Activated CD4-positive, alpha-beta T cell treated with anti-CD3 and anti-CD28 coated beads for 1 hour (primary cell): ENCODE results near the gene EHBP1.

ENCODE experiments used
- DNase-seq: peaks from one replicate; pipeline ENCODE4 v3.0.0-alpha.2; 2020

EHBP1 gene

DNA sequence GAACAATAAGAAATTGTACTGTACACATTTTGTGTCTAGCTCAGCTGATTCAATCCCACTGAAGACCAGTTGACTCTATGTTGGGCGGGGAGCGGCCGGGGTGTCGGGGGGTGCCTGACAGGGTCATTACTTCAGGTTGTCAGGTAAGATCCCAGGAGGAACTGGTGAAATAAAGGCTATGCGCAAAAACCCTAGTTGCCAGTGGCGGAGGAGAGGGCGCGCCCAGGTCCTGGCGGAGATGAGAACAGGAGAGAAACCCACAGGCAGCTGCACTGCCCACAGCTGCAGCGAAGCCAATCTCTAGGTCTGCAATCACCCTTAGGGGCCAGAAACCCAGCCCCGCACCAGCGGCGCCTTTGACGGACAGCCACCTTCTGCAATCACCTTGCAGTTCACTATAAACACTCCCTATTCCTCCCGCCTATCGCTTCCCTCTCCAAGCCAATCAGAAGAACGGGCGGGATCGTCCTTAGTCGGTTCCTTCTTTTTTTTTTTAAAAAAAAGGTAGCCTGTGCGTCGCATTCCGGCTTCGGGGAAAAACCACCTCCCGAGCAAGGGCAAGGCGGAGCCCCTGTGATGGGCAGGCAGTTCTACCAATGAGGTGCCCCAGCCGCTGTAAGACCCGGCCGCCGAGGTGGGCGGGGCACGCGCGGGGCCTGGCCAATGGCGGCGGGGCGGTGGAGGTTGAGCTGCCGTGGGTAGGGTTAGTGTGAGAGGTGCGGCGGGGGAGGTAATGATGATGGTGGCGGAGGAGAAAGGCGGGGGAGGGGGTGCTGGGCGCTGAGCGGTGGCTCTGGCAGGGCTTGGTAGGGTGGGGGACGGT, at the start of gene EHBP1:
Gene EHBP1, plus strand, starts transcription at position 707 of the 823 bp plus-strand sequence. CDS start 1,479 bp downstream, outside the sequence.
- peak; percentile 96 for DNase-seq

DNA sequence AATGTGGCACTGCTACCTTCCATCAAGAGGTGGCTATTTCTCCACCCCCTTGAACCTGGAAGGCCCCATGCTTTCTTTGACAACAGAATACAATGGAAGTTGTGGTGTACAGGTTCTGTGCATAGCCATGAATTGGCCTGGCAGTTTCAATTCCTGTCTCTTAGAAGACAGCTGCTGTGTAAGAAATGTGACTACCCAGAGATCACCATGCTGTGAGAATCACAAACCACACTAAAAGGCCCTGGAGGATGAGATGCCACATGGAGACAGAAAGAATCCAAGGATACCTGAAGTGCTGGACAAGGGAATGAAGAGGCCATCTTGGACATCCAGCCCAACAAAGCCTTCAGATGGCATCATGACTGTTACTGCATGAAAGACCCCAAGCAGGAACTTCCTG, 47.7 kb upstream of the EHBP1 start:
- DNase-seq = no peak

DNA sequence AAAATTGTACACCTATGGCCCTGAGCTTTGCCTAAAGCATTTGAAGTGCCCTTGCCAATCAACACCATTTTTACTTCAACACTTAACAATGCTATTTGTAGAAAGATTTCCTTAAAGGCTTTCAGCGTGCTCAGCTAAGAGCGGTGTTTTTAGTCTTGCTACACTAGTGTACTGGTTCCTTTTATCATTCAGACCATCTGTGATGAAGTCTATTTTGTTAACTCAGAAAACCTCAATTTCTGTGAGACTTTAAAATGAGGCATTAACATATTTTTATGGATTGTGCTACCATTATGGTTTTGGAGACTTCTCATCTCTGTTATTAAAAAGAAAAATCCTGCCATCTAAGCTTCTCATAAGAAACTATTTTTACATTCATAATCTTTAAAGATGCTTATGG, 46.6 kb upstream of the EHBP1 start:
- DNase-seq = no peak

DNA sequence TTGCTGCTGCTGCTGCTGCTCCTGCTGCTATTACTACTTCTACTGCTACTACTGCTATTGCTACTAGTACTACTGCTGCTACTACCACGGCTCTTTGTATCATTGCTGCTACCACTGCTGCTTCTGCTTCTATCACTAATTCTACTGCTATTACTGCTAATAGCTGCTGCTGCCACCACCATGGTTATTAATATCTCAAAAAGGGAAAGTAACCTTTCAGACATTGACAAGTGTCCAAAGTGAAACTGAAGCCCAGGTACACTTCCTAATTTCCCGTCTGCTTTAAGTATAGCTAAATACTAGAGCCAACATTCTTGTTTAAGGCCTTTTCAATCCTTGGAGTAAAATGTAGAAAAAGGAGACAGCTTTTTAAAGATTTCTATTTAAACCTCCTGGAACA, 45.4 kb upstream of the EHBP1 start:
- no peak for DNase-seq

DNA sequence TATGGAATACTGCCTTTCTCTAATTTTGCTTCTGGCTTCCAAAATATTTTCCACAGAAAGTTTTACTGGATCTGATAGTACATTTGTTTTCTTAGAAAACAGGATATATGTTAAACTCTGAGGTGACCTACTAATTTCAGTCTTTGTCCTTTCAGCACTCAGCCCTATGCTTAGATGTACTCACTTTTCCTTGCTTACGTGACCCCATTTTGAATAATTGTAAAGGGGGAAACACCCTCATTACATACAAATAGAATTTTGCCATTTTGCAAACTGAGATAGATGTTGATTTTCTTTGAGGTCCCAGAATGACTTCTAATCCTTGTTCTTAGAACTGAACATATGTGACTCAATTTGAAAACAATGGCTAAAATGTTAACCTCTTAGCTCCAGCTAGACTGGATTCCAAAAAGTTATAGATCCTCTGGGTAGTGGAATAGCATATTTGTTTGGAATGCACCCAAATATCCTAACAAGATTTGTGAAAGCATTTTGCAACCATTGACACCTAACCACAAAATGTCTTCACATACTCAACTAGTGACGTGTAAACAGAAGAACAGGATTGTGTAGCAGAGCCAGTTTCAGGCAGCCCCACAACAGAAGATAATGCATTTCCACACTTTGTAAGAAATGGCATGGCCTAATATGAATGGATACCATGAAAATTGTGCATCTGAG, 44.8 kb upstream of the EHBP1 start:
- DNase-seq = no peak

DNA sequence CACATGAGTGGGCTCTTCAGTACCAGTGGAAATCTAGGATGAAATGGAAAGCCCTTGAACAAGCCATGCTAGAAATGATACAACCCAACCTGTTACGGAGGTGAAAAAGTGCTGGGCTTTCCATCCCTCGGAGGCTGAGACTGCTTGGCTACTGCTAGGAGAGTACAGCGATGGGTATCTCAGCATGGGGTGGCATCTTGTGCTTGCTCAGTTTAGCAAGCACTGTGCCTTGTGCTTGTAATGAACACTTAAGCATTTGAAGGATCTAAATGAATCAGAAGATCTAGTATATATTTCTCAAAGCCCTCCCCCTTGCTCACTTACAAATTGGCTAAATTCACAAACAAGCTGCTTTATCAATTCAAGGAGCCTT, 44.3 kb upstream of the EHBP1 start:
- no peak for DNase-seq

DNA sequence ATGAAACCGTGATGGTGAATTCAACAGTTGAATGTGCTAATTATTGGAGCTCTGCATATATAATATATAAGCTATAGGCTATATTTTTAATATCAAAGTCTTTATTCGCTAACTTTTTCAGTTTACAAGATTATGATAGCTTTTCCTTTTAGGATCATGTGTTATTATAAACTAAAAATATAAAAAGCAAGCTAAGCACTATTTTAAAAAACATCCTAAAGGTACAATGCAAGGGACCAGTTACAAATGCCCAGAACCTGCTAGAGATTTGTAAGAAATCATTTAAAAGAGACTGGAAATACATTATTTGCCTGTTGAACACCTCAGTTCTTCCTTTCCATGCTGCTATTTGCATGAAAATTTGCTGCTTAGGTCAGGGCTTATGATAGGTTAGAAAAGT, 43.4 kb upstream of the EHBP1 start:
- DNase-seq = no peak

DNA sequence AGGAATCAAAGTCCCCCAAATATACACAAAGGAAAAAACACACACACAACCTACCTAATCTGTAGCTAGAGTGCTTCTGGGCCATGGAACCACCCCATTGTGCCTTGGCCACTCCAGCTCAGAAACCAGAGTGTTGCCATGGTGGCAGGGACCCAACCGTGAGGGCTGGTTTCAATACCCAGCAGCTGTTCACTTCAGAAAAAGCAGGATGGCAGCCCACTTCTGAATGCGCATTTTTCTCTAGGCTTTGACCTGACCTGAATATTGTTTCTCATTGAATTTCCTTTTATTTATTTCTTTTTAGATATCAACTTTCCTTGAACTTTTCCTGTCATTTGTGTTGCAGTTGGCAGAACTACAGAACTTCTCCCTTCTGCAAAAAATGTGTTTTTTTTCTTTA, 43.0 kb upstream of the EHBP1 start:
- no peak for DNase-seq

DNA sequence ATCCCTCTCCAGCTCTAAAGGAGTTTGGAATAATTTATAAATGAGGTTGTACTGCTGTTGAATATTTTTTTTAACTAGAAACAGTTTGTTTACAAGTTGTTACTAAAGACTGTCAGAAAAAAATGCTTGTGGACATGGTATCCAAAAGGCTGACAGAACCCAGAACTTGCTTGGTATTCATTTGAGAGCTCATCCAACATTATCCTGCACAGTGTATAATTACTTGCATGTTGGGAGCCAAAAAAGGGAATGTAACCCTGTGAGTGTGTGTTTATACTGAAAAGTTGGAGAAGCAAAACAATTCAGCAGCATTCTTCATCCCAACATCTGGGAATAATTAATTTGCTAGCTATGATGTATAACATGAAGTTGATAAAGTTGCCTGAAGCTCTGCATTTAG, 42.1 kb upstream of the EHBP1 start:
- no peak for DNase-seq

DNA sequence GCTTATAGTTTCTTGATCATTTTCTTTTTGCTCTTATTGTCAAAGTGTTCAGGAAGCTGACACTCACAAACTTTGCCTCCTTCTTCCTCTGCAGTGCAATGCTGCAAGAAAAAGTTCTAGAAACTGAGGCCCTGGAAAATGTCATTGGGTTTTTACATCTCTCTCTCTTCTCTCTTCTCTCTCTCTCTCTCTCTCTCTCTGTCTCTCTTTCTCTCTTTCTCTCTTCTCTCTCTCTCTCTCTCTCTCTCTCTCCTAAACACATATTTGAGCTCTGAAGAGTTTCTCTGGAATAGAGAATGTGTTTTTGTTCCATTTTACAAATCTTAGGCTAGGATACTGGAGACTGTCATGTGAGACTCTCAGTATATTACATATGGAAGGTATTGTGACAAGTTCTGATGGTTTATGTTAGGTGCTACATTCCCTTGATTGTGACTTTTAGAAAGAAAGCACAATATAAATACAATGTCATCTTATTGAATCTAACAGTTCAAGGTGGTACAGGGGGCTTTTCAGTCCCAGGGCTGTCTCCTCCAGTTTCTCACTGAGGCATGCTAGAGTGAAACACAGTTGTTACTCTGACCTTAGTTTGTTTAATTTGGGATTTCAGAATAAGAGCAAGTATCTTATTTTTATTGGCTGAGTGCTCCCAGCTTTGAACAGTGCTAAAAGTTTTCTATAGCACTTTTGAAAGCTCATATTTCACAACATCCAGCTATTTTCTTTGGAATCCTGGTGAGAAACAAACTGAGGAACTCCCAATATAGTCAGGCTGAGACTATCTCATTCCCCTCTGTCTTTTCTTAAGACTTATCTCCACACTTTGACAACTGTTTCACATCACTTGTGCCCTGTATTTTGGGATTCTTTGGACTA, 41.4 kb upstream of the EHBP1 start:
- DNase-seq = no peak

DNA sequence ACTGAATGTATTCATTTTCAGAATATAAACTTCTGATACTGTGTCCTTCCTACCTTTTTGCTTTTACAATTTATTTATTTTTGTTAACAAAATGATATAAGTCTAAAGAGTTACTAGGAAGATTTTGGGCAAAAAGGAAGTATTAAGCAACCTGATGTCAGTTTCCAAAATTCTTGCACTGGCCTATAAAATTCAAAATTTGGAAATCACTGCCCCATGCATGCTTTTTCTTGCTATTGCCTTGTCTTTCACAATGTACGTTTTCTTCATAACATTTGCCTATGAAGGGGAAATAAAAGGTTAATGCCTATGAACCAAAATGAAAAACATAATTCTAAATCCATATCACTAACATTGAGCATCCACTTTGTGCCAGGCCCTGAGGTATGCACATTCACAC, 40.1 kb upstream of the EHBP1 start:
- no peak for DNase-seq

DNA sequence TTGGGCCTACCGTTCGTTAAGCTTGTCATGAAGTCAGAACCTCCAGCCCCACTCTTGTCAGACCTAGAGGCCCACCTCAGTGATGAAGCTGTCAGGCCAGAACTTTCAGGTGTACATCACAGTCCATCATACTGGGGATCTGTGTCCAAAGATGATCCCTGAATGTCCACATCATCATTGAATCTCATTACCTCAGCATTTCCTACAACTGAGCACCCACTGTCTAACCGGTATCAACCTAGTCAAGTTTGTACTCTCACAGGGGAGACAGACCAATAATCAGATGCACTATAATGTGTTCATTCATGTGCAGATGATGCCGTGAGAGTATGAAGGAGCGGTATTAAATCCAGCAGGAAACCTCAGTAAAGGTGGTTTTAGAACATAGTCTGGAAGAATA, 36.3 kb upstream of the EHBP1 start:
- DNase-seq = no peak

DNA sequence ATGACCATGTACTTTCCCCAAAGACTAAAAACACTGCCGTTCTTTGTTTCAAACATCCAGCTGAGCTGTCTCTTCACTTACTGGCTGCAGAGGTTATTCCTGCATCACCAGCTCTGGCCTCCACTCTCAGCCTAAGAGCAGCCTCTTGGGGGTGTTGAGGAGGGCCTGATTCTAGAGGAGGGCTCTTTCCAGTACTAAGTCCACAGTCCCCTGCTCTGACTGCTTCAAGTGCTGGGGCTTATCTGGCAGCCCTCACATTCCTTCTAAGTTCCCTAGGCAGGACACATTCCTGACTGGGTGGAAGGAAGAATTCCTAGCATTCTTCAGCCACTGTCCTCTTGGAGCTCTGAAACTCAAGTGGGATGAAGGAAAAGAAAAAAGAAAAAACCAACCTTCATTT, 32.9 kb upstream of the EHBP1 start:
- no peak for DNase-seq

DNA sequence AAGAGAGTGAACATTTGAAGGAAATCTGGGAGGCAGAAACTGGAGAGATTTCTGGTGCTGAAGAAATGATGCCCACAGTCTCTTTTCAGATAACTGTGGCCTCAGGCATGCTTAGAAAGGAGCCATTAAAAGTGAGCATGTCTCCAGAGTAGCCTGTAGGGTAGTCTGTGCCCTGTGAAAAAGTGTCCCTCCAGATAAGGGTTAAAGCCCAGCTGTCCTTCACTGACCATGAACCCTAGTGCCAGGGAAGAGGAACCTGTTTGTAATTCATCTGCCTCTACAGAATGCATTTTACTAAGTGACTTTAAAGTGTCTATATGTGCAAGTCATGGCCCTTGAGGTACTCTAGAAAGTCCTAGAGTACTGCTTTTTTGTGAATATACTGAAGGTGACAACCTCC, 30.5 kb upstream of the EHBP1 start:
- no peak for DNase-seq

DNA sequence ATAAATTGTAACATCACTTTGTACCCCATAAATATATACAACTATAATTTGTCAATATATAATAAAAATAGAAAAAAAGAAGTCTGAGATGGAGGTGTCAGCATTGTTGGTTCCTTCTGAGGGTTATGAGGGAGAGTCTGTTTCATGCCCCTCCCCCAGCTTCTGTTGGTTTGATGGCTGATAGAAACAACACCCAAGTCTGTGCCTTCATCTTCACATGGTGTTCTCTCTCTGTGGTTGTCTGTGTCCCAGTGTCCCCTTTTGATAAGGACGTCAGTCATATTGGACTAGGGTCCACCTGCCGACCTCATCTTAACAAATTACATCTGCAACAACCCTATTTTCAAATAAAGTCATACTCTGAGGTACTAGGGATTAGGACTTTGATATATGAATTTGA, 20.3 kb upstream of the EHBP1 start:
- no peak for DNase-seq

DNA sequence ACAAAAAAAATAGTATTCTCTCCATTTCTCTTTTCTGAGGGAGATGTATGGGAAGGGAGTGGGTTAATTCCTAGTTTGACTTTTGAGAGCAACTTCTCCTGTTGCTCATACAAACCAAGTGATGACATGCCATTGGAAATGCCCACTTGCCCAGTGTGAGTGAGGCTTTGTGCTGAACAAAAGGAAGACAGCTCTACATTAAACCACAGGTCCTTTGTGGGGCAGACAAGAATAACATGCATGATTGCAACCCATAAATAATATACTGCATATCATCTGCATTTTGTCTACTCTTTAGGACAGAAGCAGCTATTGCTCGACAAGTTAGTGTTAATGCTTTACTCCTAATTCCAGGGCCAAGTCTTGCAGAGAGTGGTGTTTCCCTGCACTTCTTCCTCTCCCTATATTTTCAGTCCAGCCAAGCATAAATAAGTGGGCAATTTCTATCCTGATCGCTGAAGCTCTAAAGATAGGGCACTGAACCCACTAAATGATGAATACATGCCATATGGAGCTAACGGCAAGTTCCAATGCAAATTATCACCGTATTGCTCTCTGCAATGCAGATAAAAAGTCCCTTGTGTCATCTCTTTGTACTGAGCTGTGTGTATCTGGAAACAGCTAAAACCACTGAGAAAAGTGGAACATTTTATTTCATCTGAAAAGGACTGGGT, 19.4 kb upstream of the EHBP1 start:
- no peak for DNase-seq

DNA sequence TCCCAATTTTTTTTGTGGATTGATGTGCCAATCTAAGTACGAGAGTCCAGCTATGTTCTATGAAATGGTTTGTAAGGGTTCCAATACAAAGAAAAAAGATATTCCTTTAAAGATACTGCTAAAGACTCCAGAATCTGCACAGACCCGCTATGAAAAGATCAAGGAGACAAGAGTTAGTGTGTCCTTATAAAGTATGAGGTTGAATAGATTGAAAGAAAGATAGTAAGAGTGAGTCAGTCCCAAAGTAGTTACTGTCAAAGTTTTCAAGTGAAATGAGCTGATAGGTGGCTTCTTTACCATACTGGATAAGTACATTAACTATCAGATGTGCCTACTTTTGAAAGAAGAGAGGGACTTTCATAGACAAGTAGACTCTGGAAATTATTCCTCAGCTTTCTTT, 17.9 kb upstream of the EHBP1 start:
- no peak for DNase-seq

DNA sequence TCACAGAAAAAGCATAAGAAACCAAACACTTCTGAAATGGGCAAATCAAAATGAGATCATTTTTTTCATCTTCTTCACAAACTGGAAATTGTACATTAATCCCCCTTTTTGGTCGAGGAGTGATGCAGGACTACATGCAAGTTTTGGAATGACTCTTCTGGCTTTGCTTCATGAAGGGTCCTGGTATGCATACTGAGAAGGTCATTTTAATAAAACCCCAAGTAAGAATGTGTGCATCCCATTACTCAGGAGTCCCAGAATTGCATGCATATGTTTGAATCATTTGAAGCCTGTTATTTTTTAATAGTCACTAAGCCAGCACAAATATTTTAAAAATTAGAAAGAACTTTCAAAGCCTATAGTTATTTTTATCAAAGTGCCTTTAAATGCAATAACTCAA, 16.7 kb upstream of the EHBP1 start:
- DNase-seq = no peak

DNA sequence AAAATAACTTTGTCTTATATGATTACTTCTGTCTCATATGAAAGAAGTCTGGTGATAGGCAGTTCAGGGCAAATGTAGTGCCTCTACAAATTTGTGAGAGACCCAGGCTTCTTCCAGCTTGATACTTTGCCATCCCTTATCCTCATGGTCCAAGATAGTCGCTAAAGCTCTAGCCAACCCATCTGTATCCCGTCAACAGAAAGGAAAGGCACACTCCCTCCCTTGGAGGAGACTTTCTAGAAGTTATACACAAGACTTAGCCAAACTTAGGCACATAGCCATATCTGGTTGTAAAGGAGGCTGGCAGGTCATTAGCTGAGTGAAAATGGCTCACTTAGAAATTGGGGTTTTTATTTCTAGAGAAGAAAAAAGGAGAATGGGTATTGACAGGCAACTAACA, 14.3 kb upstream of the EHBP1 start:
- no peak for DNase-seq

DNA sequence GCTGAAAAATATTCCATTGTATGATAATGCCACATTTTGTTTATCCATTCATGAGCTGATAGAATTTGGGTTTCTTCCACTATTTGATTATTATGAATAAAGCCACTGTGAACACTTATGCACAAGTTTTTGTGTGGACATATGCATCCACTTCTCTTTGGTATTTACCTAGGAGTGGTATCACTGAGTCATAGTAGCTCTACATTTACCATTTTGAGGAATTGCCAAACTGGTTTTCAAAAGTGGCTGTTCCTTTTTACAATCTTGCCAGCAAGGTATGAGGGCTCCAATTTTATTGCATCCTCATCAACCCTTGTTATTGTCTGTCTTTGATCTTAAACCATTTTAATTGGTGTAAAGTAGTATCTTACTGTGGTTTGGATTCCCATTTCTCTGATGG, 13.3 kb upstream of the EHBP1 start:
- DNase-seq = no peak

DNA sequence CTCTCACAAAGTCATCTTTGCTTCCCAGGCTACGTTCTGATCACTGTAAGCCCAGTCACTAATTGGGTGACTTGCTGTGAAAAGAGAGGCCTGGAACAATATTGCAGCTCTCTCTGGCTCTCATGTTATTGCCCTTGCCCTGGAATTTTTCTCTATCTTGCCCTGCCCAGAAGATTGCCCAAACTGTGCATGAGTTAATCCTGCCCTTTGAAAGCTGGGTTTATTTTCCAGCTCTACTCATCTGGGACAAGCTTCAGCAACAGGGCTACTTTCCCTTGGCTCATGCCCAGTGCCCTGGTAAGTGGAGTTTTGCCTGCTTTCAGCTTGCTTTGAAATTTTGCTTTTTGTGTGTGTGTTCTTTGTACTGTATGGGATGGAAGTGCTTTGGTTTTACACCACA, 6.9 kb upstream of the EHBP1 start:
- no peak for DNase-seq

DNA sequence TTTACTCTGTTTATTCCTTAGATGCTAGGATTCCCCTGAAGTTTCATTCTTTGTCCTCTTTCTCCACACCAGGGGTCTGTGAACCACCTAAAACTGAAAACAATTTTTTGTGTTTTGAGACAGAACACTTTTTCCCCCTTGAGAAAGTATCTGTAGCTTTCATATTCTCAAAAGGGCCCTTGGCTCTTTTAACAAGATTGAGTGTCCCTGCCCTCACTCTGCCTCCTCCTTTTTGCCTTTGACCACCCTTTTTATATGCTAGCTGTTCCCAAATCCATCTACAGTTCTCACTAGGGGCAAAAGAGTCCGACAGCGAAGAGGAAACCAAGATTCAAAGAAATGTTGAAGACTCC, 883 bp upstream of the EHBP1 start:
- DNase-seq = no peak
